Ishikawa (cell line): ENCODE results near the gene ACACA.

Source experiments
- CEBPB ChIP-seq: IDR thresholded peaks from 2 replicates; pipeline ENCODE4 v1.6.1; 2012
- CREB1 ChIP-seq: IDR thresholded peaks from 2 replicates; pipeline ENCODE4 v1.6.1; 2012; ENCODE audit warnings: low read depth
- EGR1 ChIP-seq: IDR thresholded peaks from 2 replicates; pipeline ENCODE4 v1.6.1; 2012
- EP300 ChIP-seq: IDR thresholded peaks from 2 replicates; pipeline ENCODE4 v1.6.1; 2012; ENCODE audit warnings: borderline replicate concordance
- FOXM1 ChIP-seq: IDR thresholded peaks from 2 replicates; pipeline ENCODE4 v1.6.1; 2012; ENCODE audit warnings: low read depth, borderline replicate concordance
- NFIC ChIP-seq: IDR thresholded peaks from 2 replicates; pipeline ENCODE4 v1.6.1; 2012
- RAD21 ChIP-seq: IDR thresholded peaks from 2 replicates; pipeline ENCODE4 v1.6.1; 2012; ENCODE audit warnings: low read depth
- REST ChIP-seq: IDR thresholded peaks from 2 replicates; pipeline ENCODE4 v1.6.1; 2012; ENCODE audit warnings: low read depth, mild to moderate bottlenecking
- TAF1 ChIP-seq: IDR thresholded peaks from 2 replicates; pipeline ENCODE4 v1.6.1; 2012; ENCODE audit warnings: low read depth, mild to moderate bottlenecking
- TCF12 ChIP-seq: IDR thresholded peaks from 2 replicates; pipeline ENCODE4 v1.6.1; 2012; ENCODE audit warnings: low read depth
- TEAD4 ChIP-seq: IDR thresholded peaks from 2 replicates; pipeline ENCODE4 v1.6.1; 2012
- YY1 ChIP-seq: IDR thresholded peaks from 2 replicates; pipeline ENCODE4 v1.6.1; 2012; ENCODE audit warnings: low read depth
- ZBTB7A ChIP-seq: IDR thresholded peaks from 2 replicates; pipeline ENCODE4 v1.6.1; 2012; ENCODE audit warnings: low read depth
- TF ChIP-seq, protein P1 (sequence below): IDR thresholded peaks from 2 replicates; pipeline ENCODE4 v1.6.1; 2012
- TF ChIP-seq, protein P2 (sequence below): IDR thresholded peaks from 2 replicates; pipeline ENCODE4 v1.6.1; 2012

ACACA gene

GRCh38 chr17:37138571-37139120, 268.0 kb downstream of the ACACA start:
- TF ChIP-seq NFIC, result no peak
- TF ChIP-seq, protein P1, sequence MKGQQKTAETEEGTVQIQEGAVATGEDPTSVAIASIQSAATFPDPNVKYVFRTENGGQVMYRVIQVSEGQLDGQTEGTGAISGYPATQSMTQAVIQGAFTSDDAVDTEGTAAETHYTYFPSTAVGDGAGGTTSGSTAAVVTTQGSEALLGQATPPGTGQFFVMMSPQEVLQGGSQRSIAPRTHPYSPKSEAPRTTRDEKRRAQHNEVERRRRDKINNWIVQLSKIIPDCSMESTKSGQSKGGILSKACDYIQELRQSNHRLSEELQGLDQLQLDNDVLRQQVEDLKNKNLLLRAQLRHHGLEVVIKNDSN, result no peak
- no peak for TF ChIP-seq YY1
- no peak for TF ChIP-seq EGR1
- no peak for TF ChIP-seq EP300

DNA sequence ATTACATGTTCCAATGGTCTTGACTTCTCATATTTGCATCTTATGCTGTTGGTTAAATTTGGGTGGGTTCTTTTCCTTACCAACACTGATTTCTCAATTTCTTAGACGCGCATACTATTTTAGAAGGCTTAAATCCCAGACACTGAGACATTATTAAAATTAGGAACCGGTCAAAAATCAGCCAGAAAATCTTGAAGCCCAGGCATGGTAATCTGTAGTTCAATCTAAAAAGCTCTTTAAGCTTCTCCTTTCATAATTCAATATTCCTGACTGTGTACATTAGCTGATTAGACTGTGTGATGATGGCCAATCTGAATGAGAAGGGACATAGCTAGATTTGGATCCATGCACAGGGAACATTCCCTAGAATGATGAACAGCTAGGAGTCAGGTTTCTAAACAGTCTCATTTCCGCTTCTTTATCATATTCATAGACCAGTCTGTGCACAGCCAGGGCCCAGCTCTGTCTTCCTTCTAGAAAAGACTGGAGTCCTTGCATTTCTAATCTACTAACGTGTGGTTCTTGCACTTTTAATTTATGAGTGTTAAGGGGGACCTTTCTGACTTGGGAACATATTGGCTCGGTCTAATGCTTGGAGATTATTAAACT, 268.6 kb downstream of the ACACA start:
- TF ChIP-seq FOXM1 (no peak), TAF1 (no peak), NFIC (no peak), CEBPB (no peak), CREB1 (no peak), ZBTB7A (no peak), EP300 (no peak), RAD21 (no peak), YY1 (no peak), TCF12 (no peak), REST (no peak), EGR1 (no peak), TEAD4 (no peak)
- TF ChIP-seq, protein P1, result no peak
- TF ChIP-seq, protein P2, sequence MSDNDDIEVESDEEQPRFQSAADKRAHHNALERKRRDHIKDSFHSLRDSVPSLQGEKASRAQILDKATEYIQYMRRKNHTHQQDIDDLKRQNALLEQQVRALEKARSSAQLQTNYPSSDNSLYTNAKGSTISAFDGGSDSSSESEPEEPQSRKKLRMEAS, result no peak

DNA sequence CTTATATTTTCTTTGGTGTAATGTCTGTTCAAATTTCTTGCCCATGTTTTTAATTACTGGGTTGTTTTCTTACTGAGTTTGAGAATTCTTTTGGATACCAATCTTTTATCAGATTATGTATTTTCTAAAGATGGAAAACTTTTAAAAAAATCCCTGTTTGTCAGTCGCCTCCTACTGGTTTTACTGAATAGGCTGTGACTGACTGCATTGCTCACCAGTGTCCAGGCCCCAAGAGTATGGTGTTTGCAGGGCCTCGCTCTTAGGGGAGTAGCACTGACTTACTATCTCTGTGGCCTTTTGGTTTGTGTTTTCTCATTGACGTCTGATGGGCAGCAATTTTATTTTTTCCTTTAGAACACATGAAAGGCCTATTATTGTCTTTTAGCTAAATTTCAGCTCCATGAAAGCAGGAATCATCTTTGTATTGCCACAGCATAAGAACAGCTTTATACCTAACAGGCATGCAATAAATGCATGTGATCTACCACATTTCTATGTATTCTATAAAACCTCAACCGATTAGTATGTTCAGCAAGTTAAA, 269.5 kb downstream of the ACACA start:
- no peak for TF ChIP-seq REST
- TF ChIP-seq TCF12, result no peak
- TF ChIP-seq CREB1, result no peak
- TF ChIP-seq CEBPB, result no peak
- TF ChIP-seq, protein P1, result no peak
- TF ChIP-seq RAD21, result no peak
- no peak for TF ChIP-seq ZBTB7A
- TF ChIP-seq TAF1, result no peak
- no peak for TF ChIP-seq YY1

DNA sequence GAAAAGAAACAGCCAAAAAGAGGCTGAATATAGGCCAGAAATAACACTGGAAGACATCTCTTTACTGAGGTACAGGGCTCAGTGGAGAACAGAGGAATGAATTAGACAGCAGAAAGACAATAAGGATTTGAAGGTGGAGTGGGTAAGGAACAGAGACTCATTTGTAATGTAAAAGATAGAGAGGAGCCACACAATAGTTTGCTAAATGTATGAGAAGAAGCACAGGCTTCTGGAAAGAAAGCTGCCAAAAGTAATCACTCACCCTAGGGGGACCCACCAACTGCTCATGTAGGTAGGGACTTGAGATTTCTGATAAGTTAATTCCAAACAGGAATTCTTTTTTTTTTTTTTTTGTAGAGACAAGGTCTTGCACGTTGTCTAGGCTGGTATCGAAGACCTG, 271.1 kb downstream of the ACACA start:
- TF ChIP-seq ZBTB7A (no peak), NFIC (no peak), EGR1 (no peak), RAD21 (no peak), CREB1 (no peak), TCF12 (no peak), TAF1 (no peak), YY1 (no peak), CEBPB (no peak), EP300 (no peak), REST (no peak), TEAD4 (no peak), FOXM1 (no peak)
- TF ChIP-seq, protein P2, result no peak
- TF ChIP-seq, protein P1, result no peak
